ENCODE results near the gene TMED3.

The TMED3 gene

DNA sequence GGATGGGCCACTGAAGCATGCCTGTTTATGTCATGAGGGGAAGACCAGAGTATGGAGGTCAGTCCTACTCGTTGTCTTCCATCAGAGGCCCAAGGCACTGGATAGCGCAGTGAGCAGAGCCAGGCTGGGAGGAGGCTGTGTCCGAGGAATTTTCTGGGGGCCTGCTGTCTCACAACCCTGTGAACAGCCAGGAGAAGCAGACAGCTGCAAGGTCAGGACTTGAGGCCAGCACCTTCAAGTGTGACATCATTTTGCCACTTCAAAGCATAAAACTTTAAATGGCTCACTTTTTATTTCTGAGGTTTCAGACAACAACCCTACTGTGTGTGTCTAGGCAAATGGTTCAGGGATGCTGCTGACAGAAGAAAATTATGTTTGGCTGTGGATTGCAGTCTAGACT lies 47.2 kb downstream of the TMED3 start:
- TF ChIP-seq EGR1 (IDR thresholded peaks at IDR 0.05) (no peak), EP300 (IDR thresholded peaks at IDR 0.05; ENCODE audit: borderline replicate concordance) (no peak), RAD21 (IDR thresholded peaks at IDR 0.05; ENCODE audit: low read depth) (no peak), TCF12 (IDR thresholded peaks at IDR 0.05; ENCODE audit: low read depth) (no peak), FOXM1 (IDR thresholded peaks at IDR 0.05; ENCODE audit: borderline replicate concordance, low read depth) (no peak), TEAD4 (IDR thresholded peaks at IDR 0.05) (no peak)

DNA sequence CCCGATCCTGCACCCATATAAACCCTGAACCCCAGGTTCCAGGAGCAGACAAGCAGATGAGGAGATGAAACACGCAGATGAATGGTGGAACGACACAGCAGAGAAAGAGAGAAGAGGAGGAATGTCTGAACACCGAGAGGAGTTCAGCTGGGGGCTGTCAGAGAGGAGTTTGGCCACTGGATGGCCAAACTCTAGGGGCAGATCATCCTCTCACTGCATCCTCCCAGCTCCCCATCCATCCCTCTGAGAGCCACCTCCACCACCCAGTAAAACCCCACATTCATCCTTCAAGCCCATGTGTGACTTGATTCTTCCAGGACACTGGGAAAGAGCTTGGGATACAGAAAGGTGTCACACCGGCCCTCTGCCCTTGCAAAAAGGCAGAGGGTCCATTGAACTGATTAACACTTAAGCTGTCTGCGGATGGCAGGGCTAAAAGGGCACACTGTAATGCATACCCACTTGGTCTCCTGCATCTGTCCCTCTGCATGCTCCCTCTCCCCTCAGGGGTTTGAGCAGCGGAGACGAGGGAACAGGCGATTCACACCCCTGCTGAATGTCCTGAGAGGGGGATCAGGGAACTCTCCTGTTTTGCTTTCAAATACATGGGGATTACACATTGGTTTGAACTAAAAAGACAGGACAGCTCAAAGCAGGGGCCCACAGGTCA lies 53.8 kb downstream of the TMED3 start:
- no peak for TF ChIP-seq TAF1 (IDR thresholded peaks at IDR 0.05; ENCODE audit: low read depth)
- no peak for TF ChIP-seq RAD21 (IDR thresholded peaks at IDR 0.05; ENCODE audit: low read depth)
- TF ChIP-seq TEAD4 (IDR thresholded peaks at IDR 0.05): no peak
- no peak for TF ChIP-seq EP300 (IDR thresholded peaks at IDR 0.05; ENCODE audit: borderline replicate concordance)
- TF ChIP-seq CREB1 (IDR thresholded peaks at IDR 0.05; ENCODE audit: low read depth): no peak

DNA sequence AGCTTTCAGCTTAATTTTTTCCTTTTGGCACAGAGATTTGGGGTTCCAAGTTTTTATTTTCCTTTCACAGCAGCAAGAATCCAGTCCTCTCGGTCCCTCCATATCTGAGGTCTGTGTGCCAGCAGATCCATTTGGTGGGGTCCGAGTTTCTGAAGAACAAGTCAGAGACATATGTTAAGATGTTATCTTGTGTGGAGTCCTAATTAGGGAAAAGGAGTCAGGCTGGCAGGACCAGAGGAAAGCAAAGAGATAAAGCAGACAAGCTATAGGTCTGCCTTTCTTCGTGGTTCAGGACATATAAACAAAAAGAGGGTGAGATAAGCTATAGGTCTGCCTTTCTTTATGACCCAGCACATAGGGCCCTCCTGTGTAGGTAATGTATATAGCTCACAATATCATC lies 54.9 kb downstream of the TMED3 start:
- no peak for TF ChIP-seq CEBPB (IDR thresholded peaks at IDR 0.05)
- TF ChIP-seq, protein P1, sequence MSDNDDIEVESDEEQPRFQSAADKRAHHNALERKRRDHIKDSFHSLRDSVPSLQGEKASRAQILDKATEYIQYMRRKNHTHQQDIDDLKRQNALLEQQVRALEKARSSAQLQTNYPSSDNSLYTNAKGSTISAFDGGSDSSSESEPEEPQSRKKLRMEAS (IDR thresholded peaks at IDR 0.05): no peak
- no peak for TF ChIP-seq TCF12 (IDR thresholded peaks at IDR 0.05; ENCODE audit: low read depth)
- no peak for TF ChIP-seq TEAD4 (IDR thresholded peaks at IDR 0.05)
- TF ChIP-seq RAD21 (IDR thresholded peaks at IDR 0.05; ENCODE audit: low read depth): no peak
- TF ChIP-seq, protein P2, sequence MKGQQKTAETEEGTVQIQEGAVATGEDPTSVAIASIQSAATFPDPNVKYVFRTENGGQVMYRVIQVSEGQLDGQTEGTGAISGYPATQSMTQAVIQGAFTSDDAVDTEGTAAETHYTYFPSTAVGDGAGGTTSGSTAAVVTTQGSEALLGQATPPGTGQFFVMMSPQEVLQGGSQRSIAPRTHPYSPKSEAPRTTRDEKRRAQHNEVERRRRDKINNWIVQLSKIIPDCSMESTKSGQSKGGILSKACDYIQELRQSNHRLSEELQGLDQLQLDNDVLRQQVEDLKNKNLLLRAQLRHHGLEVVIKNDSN (IDR thresholded peaks at IDR 0.05): no peak
- no peak for TF ChIP-seq NFIC (IDR thresholded peaks at IDR 0.05)
- TF ChIP-seq TAF1 (IDR thresholded peaks at IDR 0.05; ENCODE audit: low read depth): no peak
- no peak for TF ChIP-seq FOXM1 (IDR thresholded peaks at IDR 0.05; ENCODE audit: borderline replicate concordance, low read depth)
- TF ChIP-seq, protein P3, sequence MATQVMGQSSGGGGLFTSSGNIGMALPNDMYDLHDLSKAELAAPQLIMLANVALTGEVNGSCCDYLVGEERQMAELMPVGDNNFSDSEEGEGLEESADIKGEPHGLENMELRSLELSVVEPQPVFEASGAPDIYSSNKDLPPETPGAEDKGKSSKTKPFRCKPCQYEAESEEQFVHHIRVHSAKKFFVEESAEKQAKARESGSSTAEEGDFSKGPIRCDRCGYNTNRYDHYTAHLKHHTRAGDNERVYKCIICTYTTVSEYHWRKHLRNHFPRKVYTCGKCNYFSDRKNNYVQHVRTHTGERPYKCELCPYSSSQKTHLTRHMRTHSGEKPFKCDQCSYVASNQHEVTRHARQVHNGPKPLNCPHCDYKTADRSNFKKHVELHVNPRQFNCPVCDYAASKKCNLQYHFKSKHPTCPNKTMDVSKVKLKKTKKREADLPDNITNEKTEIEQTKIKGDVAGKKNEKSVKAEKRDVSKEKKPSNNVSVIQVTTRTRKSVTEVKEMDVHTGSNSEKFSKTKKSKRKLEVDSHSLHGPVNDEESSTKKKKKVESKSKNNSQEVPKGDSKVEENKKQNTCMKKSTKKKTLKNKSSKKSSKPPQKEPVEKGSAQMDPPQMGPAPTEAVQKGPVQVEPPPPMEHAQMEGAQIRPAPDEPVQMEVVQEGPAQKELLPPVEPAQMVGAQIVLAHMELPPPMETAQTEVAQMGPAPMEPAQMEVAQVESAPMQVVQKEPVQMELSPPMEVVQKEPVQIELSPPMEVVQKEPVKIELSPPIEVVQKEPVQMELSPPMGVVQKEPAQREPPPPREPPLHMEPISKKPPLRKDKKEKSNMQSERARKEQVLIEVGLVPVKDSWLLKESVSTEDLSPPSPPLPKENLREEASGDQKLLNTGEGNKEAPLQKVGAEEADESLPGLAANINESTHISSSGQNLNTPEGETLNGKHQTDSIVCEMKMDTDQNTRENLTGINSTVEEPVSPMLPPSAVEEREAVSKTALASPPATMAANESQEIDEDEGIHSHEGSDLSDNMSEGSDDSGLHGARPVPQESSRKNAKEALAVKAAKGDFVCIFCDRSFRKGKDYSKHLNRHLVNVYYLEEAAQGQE (IDR thresholded peaks at IDR 0.05; ENCODE audit: low read depth): no peak
- TF ChIP-seq CREB1 (IDR thresholded peaks at IDR 0.05; ENCODE audit: low read depth): no peak
- no peak for TF ChIP-seq ZBTB7A (IDR thresholded peaks at IDR 0.05; ENCODE audit: low read depth)
- TF ChIP-seq YY1 (IDR thresholded peaks at IDR 0.05; ENCODE audit: low read depth): no peak
- no peak for TF ChIP-seq EP300 (IDR thresholded peaks at IDR 0.05; ENCODE audit: borderline replicate concordance)
- TF ChIP-seq EGR1 (IDR thresholded peaks at IDR 0.05): no peak

DNA sequence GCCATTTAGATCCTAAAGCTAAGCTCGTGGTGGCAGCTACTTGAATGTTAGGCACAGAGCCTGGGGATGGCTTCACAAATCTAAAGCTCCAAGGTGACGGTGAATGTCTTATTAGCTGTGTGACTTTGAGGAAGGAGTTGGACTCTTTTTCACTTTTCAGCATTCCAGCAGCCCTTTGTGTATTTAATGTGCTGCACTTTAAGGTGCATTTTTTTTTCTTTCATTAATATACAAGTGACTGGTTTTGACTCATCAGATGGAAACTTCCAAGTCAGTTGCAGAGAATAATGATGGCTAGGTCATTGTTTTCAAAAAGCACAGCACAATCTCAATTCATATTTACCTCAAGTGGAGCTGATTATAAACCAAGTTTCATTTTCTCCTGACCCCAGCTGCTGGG lies 55.8 kb downstream of the TMED3 start:
- no peak for TF ChIP-seq FOXM1 (IDR thresholded peaks at IDR 0.05; ENCODE audit: borderline replicate concordance, low read depth)
- no peak for TF ChIP-seq TAF1 (IDR thresholded peaks at IDR 0.05; ENCODE audit: low read depth)
- no peak for TF ChIP-seq EGR1 (IDR thresholded peaks at IDR 0.05)
- TF ChIP-seq NFIC (IDR thresholded peaks at IDR 0.05): no peak
- no peak for TF ChIP-seq YY1 (IDR thresholded peaks at IDR 0.05; ENCODE audit: low read depth)

DNA sequence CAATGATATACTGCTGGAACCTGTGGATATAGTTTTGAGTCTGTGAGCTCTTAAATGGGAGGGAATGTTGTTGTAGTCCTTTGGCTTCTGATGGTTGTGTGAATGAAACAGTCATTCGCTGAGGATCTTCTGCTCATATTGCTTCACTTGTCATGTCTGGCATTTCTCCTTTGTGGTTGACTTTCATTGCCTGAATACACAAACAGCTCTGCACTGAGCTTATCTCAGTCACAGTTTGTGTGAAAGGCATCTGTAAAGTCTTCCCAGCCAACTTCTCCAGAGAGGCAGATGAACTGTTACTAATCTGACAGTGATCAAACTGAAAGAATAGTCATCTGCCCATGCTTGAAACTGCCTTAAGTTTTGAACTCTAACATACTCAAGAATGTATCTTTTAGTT lies 59.8 kb downstream of the TMED3 start:
- no peak for TF ChIP-seq CREB1 (IDR thresholded peaks at IDR 0.05; ENCODE audit: low read depth)
- TF ChIP-seq, protein P2 (IDR thresholded peaks at IDR 0.05): no peak
- no peak for TF ChIP-seq TEAD4 (IDR thresholded peaks at IDR 0.05)
- TF ChIP-seq EP300 (IDR thresholded peaks at IDR 0.05; ENCODE audit: borderline replicate concordance): no peak
- TF ChIP-seq NFIC (IDR thresholded peaks at IDR 0.05): no peak
- TF ChIP-seq, protein P1 (IDR thresholded peaks at IDR 0.05): no peak
- no peak for TF ChIP-seq CEBPB (IDR thresholded peaks at IDR 0.05)
- no peak for TF ChIP-seq TAF1 (IDR thresholded peaks at IDR 0.05; ENCODE audit: low read depth)
- TF ChIP-seq ZBTB7A (IDR thresholded peaks at IDR 0.05; ENCODE audit: low read depth): no peak
- TF ChIP-seq TCF12 (IDR thresholded peaks at IDR 0.05; ENCODE audit: low read depth): no peak
- TF ChIP-seq EGR1 (IDR thresholded peaks at IDR 0.05): no peak
- TF ChIP-seq, protein P3 (IDR thresholded peaks at IDR 0.05; ENCODE audit: low read depth): no peak
- no peak for TF ChIP-seq RAD21 (IDR thresholded peaks at IDR 0.05; ENCODE audit: low read depth)
- no peak for TF ChIP-seq YY1 (IDR thresholded peaks at IDR 0.05; ENCODE audit: low read depth)
- no peak for TF ChIP-seq FOXM1 (IDR thresholded peaks at IDR 0.05; ENCODE audit: borderline replicate concordance, low read depth)

DNA sequence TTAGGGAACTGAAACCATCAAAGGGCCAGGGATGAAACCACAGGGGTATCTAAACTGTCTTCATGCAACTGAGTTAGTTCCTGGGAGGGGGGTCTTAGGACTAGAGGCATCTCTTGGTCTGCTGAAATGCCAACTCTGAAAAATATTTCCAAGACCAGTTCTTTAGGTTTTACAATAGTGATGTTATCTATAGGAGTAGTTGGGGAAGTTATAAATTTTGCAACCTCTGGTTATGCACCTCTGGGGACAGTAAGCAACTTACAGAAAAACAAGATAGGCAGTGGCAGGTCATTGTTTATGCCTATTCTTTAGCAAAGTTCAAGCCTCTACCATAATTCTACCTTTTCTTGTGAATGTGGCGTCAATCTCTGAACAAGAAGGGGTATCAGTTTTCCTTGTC lies 60.7 kb downstream of the TMED3 start:
- TF ChIP-seq NFIC (IDR thresholded peaks at IDR 0.05) (no peak), TAF1 (IDR thresholded peaks at IDR 0.05; ENCODE audit: low read depth) (no peak), ZBTB7A (IDR thresholded peaks at IDR 0.05; ENCODE audit: low read depth) (no peak), RAD21 (IDR thresholded peaks at IDR 0.05; ENCODE audit: low read depth) (no peak)
